KMS-11 (cell line): ENCODE results near the gene GPC4.
"Not testable (repeated sequence)": the region's sequence is repeated elsewhere in the genome, so short reads cannot be mapped to it uniquely, and the experiment has no call there.

Experiments used
- H2AFZ ChIP-seq: fragments of 200-600 bp; sonication (generic); 2 replicates; pipeline ENCODE4 v1.6.1; 2016; ENCODE audit warnings: antibody characterized with exemption, mixed run types, low read depth
- H3K27ac ChIP-seq: fragments of 200-600 bp; sonication (generic); 2 replicates; pipeline ENCODE4 v1.6.1; 2016; ENCODE audit warnings: mild to moderate bottlenecking, mixed run types
- H3K27me3 ChIP-seq: fragments of 200-600 bp; sonication (generic); 2 replicates; pipeline ENCODE4 v1.6.1; 2017; ENCODE audit warnings: mild to moderate bottlenecking, low read depth, mixed run types, moderate library complexity; ENCODE audit not compliant: insufficient read depth
- H3K36me3 ChIP-seq: fragments of 200-600 bp; sonication (generic); 2 replicates; pipeline ENCODE4 v1.6.1; 2017; ENCODE audit warnings: mild to moderate bottlenecking, mixed run types; ENCODE audit not compliant: insufficient read depth
- H3K4me1 ChIP-seq: fragments of 200-600 bp; sonication (generic); 2 replicates; pipeline ENCODE4 v1.6.1; 2016; ENCODE audit warnings: mild to moderate bottlenecking, low read depth, mixed run types; ENCODE audit not compliant: poor library complexity, severe bottlenecking
- H3K4me2 ChIP-seq: fragments of 200-600 bp; sonication (generic); 2 replicates; pipeline ENCODE4 v1.7.0; 2016; ENCODE audit warnings: mild to moderate bottlenecking, mixed run types
- H3K4me3 ChIP-seq: fragments of 200-600 bp; sonication (generic); IDR thresholded peaks from 2 replicates; pipeline ENCODE4 v1.6.1; 2017; ENCODE audit warnings: low read depth, low read length, mixed read lengths; ENCODE audit not compliant: insufficient read depth
- H3K79me2 ChIP-seq: fragments of 200-600 bp; sonication (generic); 2 replicates; pipeline ENCODE4 v1.6.1; 2016; ENCODE audit warnings: low read depth, mixed run types; ENCODE audit not compliant: insufficient read depth
- H3K9ac ChIP-seq: fragments of 200-600 bp; sonication (generic); 2 replicates; pipeline ENCODE4 v1.6.1; 2016; ENCODE audit warnings: mild to moderate bottlenecking, mixed run types
- H4K20me1 ChIP-seq: fragments of 200-600 bp; sonication (generic); 2 replicates; pipeline ENCODE4 v1.6.1; 2016; ENCODE audit warnings: mild to moderate bottlenecking, mixed run types; ENCODE audit not compliant: insufficient read depth
- CTCF ChIP-seq: fragments of 200-600 bp; sonication (generic); conservative IDR thresholded peaks from 2 replicates; pipeline ENCODE4 v1.6.1; 2017; ENCODE audit warnings: low read depth, mild to moderate bottlenecking, antibody characterized with exemption, low read length, moderate library complexity, mixed read lengths

Gene GPC4

GRCh38 chrX:133332737-133333136, 82.6 kb downstream of the GPC4 start:
- Histone ChIP-seq H3K4me3 (no peak overlapping the region), H3K79me2 (no peaks in the 10 kb centered on the region), H3K4me2 (no peak overlapping the region), H4K20me1 (no peaks in the 10 kb centered on the region), H3K27ac (no peak overlapping the region), H3K9ac (no peak overlapping the region), H3K4me1 (no peaks in the 10 kb centered on the region), H2AFZ (no peak overlapping the region), H3K27me3 (no peaks in the 10 kb centered on the region), H3K36me3 (no peaks in the 10 kb centered on the region)
- TF ChIP-seq CTCF, result no peak

GRCh38 chrX:133330956-133331355, 84.3 kb downstream of the GPC4 start:
- TF ChIP-seq CTCF, result no peak

DNA sequence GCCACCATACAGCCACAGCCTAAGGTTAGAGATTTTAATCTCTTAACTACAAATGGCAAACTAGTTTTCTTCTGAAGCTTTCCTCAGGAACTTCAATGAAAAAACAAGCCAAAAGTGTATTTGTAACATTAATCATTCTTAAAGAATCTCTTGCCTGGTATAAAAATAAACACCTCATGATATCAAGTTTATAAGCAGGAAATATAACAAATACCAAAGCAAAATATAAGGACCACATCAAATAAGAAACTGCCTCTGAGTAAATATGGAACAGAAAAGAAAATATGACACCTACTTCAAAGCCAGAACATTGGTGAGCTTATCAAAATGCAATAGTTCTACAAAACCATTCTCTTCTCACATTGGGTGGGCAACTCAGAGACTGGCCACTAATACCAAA, 89.9 kb downstream of the GPC4 start:
- TF ChIP-seq CTCF, result no peak
- no peak overlapping the region for H3K4me2 ChIP-seq
- H4K20me1 ChIP-seq, result no peaks in the 10 kb centered on the region
- no peaks in the 10 kb centered on the region for H3K4me1 ChIP-seq
- no peak overlapping the region for H2AFZ ChIP-seq
- no peaks in the 10 kb centered on the region for H3K79me2 ChIP-seq
- no peak overlapping the region for H3K4me3 ChIP-seq
- H3K9ac ChIP-seq, result no peak overlapping the region
- no peak overlapping the region for H3K27ac ChIP-seq
- H3K36me3 ChIP-seq, result no peaks in the 10 kb centered on the region
- H3K27me3 ChIP-seq, result no peaks in the 10 kb centered on the region

More at GRCh38 chrX:133330956-133331355, 84.3 kb downstream of the GPC4 start:
- Histone ChIP-seq H3K4me3 (no peak overlapping the region), H2AFZ (no peak overlapping the region), H3K4me2 (no peak overlapping the region), H3K36me3 (no peaks in the 10 kb centered on the region), H3K4me1 (no peaks in the 10 kb centered on the region), H3K27ac (no peak overlapping the region), H4K20me1 (no peaks in the 10 kb centered on the region), H3K79me2 (no peaks in the 10 kb centered on the region), H3K27me3 (no peaks in the 10 kb centered on the region), H3K9ac (no peak overlapping the region)

DNA sequence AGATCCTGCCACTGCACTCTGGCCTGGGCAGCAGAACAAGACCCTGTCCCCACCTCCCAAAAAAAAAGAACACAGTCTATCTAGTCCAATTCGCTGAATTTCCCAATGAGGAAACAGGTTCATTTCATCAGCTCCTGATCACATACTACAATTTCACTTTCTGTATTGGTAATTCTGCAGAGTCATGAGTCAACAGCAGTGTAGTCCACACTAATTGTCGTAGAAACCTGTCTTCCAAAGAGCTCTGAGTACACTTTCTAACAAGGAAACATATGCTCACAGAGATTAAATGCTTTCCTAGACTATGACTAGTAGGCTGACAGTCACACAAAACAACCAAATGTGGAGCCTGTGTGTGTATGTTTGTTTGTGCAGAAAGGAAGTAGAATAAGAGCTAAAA, 91.9 kb downstream of the GPC4 start:
- H3K4me2 ChIP-seq, result no peak overlapping the region
- H3K27ac ChIP-seq, result no peak overlapping the region
- no peak overlapping the region for H3K9ac ChIP-seq
- H3K4me1 ChIP-seq, result peaks cover 15% of the 10 kb centered on the region
- H3K36me3 ChIP-seq, result no peaks in the 10 kb centered on the region
- no peaks in the 10 kb centered on the region for H4K20me1 ChIP-seq
- H2AFZ ChIP-seq, result no peak overlapping the region
- TF ChIP-seq CTCF, result no peak
- H3K4me3 ChIP-seq, result no peak overlapping the region
- no peaks in the 10 kb centered on the region for H3K27me3 ChIP-seq
- no peaks in the 10 kb centered on the region for H3K79me2 ChIP-seq

DNA sequence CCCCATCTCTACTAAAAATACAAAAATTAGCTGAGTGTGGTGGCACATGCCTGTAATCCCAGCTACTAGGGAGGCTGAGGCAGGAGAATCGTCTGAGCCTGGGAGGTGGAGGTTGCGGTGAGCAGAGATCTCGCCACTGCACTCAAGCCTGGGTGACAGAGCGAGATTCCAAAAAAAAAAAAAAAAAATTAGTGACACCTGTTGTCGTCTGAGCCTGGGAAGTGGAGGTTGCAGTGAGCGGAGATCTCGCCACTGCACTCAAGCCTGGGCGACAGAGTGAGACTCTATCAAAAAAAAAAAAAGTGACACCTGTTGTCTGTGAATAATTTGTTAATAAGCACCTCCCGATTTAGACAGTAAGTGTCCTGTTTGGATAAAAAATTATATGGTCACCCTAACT, 93.0 kb downstream of the GPC4 start:
- not testable (repeated sequence) for H3K4me2 ChIP-seq, H3K4me3 ChIP-seq, H4K20me1 ChIP-seq, H3K79me2 ChIP-seq, H3K36me3 ChIP-seq, H3K27ac ChIP-seq, H3K9ac ChIP-seq, H2AFZ ChIP-seq, H3K27me3 ChIP-seq
- peaks cover 22% of the 10 kb centered on the region for H3K4me1 ChIP-seq
